Effector CD8-positive, alpha-beta T cell (primary cell): Measurements from ENCODE around the gene MRPL49.
"Not testable (repeated sequence)": the region's sequence is repeated elsewhere in the genome, so short reads cannot be mapped to it uniquely, and the experiment has no call there.

Experiments used
- DNase-seq: peaks from one replicate; lab custom pipeline; 2025; lab: John Stamatoyannopoulos, UW

MRPL49 gene

GRCh38 chr11:65132988-65133700 lies 11.0 kb downstream of the MRPL49 start:
- DNase-seq = peak; percentile 33

GRCh38 chr11:65133724-65134123 lies 11.6 kb downstream of the MRPL49 start:
- DNase-seq = no peak

GRCh38 chr11:65134240-65134951 lies 12.3 kb downstream of the MRPL49 start, which contains the start of gene SYVN1:
Gene SYVN1 (minus strand): TSS chr11:65134519. CDS start chr11:65133601, 918 bp downstream.
- peak; percentile 83 for DNase-seq

GRCh38 chr11:65134952-65135632 lies 13.0 kb downstream of the MRPL49 start:
- peak; percentile 75 for DNase-seq

GRCh38 chr11:65135633-65136145 lies 13.6 kb downstream of the MRPL49 start:
- DNase-seq = no peak

- no peak for DNase-seq
Measured at GRCh38 chr11:65136515-65137096, 14.5 kb downstream of the MRPL49 start.

- no peak for DNase-seq
Measured at GRCh38 chr11:65141896-65142494, 19.9 kb downstream of the MRPL49 start.

GRCh38 chr11:65147352-65148075 lies 25.4 kb downstream of the MRPL49 start:
- no peak for DNase-seq

GRCh38 chr11:65148657-65149056 lies 26.5 kb downstream of the MRPL49 start:
- DNase-seq = no peak

- not testable (repeated sequence) for DNase-seq
Measured at GRCh38 chr11:65150131-65150508, 28.0 kb downstream of the MRPL49 start.

- DNase-seq = no peak
Measured at GRCh38 chr11:65150509-65151299, 28.6 kb downstream of the MRPL49 start.

GRCh38 chr11:65151331-65151899 lies 29.3 kb downstream of the MRPL49 start:
- DNase-seq = no peak

- DNase-seq = no peak
Measured at GRCh38 chr11:65152122-65152521, 30.0 kb downstream of the MRPL49 start.

GRCh38 chr11:65156256-65156655 lies 34.1 kb downstream of the MRPL49 start:
- no peak for DNase-seq

GRCh38 chr11:65156926-65157325 lies 34.8 kb downstream of the MRPL49 start:
- DNase-seq = no peak

GRCh38 chr11:65157336-65157735 lies 35.2 kb downstream of the MRPL49 start:
- DNase-seq = no peak

GRCh38 chr11:65159012-65159411 lies 36.9 kb downstream of the MRPL49 start:
- DNase-seq = no peak

- DNase-seq = no peak
Measured at GRCh38 chr11:65160643-65161042, 38.5 kb downstream of the MRPL49 start.

GRCh38 chr11:65163684-65164083 lies 41.6 kb downstream of the MRPL49 start:
- DNase-seq = no peak
